ENCODE measurements around the gene ABCD1.

Gene ABCD1

DNA sequence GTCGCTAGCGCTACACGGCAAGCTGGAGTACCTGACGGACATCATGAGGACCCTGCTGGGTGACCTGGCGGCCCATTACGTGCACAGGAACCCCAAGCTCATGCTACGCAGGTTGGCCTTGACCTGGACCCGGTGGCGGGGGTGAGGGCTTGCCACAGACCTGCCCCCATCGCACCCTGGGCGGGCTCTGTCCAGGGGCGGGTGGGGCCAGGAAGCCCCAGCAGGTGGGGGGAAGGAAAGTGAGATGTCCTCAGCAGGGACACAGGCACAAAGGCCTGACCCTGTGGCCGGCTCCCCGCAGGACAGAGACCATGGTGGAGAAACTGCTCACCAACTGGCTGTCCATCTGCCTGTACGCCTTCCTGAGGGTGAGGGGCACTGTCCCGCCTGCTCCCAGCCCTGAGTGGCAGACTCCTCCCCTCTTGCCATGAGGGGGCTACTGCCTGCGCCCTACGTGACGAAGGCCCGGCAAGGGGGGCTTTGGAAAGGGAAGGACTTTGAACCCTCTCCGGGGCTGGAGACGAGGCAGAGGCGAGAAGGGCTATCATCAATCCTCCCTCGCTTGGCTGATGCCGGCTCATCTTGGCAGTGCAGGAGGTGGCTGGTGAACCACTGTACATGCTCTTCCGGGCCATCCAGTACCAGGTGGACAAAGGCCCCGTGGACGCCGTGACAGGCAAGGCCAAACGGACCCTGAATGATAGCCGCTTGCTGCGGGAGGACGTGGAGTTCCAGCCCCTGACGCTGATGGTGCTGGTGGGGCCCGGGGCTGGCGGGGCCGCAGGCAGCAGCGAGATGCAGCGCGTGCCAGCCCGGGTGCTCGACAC lies 50.9 kb downstream of the ABCD1 start:
- no peak for DNase-seq

DNA sequence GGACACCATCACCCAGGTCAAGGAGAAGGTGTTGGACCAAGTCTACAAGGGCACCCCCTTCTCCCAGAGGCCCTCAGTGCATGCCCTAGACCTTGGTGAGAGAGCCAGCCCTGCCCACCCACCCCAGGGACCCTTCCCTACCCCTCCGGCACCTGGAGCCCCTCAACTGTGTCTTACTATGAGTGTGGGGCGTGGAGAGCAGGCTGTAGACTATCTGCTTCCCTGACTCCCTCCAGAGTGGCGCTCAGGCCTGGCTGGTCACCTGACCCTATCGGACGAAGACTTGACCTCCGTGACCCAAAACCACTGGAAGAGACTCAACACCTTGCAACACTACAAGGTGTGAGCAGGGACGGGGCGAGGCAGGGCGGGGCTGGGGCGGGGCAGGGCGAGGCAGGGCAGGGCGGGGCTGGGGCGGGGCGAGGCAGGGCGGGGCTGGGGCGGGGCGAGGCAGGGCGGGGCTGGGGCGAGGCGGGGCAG lies 51.5 kb downstream of the ABCD1 start:
- DNase-seq = no peak

DNA sequence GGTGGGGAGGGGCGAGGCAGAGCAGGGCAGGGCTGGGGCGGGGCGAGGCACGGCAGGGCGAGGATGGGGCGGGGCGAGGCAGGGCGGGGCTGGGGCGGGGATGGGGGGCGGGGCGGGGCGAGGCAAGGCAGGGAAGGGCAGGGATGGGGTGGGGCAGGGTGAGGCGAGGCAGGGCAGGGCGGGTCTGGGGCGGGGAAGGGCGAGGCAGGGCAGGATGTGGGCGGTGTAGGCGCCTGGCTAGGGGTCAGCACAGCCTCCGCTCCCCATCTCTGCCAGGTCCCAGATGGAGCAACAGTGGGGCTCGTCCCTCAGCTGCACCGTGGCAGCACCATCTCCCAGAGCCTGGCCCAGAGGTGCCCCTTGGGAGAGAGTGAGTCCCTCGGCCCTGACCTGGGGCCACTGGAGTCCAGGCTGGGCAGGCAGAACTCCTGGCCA lies 52.0 kb downstream of the ABCD1 start:
- no peak for DNase-seq

DNA sequence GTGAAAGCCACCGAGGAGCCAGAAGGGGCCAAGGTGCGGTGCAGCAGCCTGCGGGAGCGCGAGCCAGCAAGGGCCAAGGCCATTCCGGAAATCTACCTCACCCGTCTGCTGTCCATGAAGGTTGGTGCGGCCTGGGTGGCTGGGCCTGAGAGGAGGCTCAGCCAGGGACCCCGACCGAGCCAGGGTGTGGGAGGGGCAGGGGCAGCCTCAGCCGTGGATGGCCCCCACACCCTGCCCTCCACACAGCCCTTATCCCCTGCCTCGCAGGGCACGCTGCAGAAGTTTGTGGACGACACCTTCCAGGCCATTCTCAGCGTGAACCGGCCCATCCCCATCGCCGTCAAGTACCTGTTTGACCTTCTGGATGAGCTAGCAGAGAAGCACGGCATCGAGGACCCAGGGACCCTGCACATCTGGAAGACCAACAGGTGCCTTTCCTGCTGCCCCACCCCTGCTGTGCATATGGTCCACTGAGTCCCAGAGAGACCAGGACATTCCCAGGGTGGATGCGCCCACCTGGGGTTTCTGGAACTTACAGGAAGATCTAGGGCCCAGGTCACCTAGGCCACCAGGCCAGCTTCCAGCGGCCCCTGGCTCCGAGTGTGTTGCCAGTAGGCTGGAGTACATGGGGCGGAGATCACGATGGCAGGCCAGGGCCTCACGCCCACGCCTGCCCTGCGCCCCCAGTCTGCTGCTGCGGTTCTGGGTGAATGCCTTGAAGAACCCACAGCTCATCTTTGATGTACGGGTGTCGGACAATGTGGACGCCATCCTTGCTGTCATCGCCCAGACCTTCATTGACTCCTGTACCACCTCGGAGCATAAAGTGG lies 52.8 kb downstream of the ABCD1 start:
- no peak for DNase-seq

DNA sequence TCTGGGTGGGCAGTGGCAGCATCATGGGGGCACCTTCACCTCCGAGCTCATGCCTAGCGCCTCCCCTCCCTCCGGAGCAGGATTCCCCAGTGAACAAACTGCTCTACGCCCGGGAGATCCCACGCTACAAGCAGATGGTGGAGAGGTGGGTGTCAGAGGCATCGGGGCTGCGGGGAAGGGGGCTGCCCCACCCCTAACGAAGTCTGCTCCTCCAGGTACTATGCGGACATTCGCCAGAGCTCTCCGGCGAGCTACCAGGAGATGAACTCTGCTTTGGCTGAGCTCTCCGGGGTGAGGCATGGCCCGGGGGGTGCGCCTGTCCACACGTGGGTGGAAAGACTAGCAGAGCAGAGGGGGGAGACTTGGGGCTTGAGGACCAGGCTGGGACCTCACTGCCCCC lies 53.5 kb downstream of the ABCD1 start:
- no peak for DNase-seq

DNA sequence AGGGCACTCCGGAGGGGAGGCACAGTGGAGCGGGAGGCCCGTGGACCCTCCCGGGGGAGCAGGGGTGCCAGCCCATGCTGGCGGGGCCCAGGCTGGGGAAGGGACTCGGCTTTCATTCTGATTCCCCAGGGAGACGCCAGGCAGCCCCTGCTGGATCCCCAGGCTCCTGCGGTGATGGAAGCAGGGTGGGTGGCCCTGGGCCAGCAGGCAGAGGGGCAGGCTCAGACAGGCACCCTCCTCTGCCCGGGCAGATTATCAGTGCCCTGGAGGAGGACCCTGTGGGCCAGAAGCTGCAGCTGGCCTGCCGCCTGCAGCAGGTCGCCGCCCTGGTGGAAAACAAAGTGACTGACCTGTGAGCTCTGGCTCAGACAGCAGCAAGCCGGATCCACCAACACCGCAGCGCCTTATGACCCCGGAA lies 54.0 kb downstream of the ABCD1 start:
- DNase-seq = no peak

DNA sequence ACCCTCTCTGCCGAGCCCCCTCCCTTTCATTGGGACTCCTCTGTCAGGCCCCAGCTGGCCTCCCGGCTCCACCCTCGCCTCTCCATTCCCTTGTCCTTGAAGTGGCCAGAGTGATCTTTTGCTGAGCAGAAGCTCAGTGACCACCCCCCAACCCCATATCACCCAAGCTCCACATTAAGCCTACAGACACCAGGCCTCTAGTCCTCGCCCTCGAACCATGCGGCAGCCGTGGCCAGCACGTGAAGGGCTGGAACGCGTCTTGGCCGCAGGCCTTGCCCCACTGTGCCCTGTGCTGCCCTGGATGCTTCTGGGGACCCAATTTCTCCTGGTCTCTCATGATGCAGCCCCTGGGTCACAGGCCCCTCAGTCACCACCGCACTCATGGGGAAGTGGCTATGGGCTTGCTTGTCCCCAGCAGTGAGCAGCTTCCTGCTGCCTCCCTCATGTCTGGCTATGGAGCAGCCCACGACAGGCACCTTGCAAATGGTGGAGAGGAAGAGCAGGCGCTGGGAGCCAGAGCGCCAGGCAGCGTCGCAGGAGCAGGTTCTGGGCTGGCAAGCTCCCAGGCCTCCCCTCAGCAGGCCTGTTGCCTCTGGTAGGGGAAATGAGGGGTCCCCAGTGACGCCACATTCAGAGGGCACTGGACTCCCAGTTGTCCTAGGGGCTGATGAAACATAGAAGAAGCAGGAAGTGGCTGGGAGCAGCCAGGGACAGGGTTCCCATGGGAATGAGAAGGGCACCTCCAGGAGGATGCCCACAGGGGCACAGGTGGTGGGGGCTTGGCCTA lies 55.4 kb downstream of the ABCD1 start:
- no peak for DNase-seq

DNA sequence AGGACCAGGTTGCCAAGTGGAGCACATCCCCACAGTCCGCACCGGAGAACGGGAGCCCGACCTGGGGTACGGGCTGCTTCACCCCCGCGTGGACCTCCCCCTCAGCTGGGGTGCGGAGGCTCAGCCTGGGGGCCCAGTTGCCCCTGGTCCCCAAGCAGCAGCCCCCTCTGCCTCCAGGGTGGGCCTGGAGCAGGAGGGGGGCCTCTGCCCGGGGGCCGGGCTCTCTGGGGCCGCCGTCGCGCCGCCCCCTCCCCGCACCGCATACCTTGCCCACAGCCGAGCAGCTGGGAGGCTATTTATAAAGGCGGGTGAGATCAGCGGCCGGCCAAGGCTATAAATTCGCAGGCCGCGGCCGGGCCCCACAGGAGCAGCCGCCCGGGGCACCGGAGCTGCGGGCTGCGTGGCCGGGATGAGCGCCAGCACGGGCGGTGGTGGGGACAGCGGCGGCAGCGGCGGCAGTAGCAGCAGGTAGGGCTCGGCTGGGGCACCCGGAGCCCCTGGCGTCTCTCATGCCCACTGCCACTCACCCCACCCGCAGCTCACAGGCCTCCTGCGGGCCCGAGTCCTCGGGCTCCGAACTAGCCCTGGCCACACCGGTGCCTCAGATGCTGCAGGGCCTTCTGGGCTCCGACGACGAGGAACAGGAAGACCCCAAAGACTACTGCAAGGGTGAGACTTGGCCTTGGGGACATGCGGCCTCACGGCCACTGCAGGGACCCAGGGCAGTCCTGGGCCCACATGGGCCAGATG lies 56.2 kb downstream of the ABCD1 start, which contains the start of gene SRPK3:
TSS of gene SRPK3 (plus strand) at position 364 of the 750 bp plus-strand sequence. CDS start at position 410, 46 bp downstream.
- no peak for DNase-seq

DNA sequence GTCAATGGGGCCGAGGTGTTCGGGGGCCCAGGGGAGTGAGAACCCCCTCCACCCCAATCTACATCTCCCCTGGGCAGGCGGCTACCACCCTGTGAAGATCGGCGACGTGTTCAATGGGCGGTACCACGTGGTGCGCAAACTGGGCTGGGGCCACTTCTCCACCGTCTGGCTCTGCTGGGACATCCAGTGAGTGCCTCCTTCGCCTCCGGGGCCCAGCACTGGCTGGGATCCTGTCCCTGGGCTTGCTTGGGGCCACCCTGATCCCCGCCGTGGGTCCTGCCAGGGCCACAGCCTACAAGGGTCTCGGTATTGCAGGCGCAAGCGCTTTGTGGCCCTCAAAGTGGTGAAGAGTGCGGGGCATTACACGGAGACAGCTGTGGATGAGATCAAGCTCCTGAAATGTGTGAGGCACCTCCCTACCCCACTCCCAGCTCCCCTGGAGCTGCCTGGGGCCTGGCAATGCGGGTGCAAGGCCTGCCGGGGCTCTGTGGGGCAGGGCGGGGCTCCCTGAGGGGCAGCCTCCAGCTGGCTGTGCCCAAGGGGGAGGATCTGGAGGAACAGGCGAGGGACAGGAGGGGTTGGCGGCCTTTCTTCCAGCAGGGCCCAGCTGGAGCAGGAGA lies 56.9 kb downstream of the ABCD1 start:
- no peak for DNase-seq

DNA sequence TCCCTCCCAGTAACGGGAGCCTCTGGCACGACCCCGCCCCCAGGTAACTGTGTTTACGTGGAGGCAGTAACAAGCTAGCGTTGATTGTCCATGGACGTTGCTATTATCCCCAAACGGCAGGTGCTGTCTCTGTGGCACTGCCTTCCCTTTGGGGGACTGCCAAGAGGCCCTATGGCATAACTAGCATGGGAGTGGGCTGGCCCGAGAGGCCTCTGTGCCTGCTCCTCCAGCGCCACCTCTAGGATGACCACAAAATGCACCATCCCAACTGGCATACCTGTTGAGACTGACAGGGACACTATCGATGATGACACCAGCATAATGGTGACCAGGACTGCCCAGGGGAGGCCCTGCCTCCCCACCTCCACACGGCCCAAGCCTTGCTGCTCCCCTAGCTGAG lies 57.7 kb downstream of the ABCD1 start:
- DNase-seq = no peak

DNA sequence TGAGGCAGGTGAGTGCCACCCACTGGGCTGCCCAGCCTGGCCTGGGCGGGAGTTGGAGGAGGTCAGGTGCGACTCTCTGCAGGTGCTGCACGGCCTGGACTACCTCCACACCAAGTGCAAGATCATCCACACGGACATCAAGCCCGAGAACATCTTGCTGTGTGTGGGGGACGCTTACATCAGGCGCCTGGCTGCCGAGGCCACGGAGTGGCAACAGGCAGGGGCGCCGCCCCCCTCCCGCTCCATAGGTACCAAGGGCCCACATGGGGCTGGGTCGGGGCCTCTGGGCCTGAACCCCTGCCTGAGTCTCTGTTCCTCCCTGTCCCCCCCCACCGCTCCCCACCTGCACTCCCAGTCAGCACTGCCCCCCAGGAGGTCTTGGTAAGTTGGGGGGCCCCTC lies 58.2 kb downstream of the ABCD1 start:
- DNase-seq = no peak

DNA sequence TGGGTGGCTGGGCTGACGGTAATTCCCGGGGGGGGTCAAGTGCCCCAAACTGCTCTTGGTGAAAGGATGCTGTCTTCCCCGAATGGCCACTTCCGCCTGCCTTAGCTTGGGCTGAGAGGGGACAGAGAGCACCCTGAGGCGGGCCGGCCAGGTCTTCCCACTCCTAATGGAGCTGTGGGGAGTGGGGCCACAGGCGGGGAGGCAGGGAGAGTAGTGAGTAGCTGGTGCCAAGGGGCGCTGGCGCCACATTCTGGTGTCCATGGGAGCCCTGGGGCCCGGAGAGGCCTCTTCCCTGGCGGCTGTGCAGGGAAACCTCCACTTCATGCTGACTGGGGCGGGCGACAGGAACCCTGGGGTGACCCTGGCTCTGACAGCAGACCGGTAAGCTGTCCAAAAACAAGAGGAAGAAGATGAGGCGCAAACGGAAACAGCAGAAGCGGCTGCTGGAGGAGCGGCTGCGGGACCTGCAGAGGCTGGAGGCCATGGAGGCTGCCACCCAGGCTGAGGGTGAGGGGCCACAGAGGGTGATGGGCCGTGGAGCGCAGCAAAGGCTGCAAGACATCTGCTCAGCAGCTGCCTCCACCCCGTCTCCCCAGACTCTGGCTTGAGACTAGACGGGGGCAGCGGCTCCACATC lies 58.8 kb downstream of the ABCD1 start:
- no peak for DNase-seq

DNA sequence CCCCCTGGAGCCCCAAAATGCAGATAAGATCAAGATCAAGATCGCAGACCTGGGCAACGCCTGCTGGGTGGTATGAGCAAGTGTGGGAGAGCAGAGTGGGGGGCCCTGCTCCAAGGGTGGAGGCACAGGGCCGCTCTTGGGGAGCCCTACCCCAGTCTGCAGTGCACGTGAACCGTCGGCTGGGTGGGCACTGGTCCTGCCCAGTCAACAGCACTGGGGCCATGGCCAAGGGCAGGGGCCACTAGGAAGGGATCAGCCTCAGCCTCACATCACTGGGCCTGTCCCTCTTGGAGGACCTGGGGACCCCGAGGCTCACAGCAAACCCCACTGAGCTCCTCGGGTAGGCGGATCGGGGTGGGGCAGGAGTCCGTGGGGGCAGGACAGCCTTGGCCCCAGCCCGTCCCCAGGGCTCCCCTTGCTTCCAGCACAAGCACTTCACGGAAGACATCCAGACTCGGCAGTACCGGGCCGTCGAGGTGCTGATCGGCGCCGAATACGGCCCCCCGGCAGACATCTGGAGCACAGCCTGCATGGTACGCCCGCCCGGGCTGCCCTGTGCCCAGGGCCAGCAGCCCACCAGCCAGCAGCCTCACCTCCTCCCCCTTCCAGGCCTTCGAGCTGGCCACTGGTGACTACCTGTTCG lies 59.8 kb downstream of the ABCD1 start:
- no peak for DNase-seq

DNA sequence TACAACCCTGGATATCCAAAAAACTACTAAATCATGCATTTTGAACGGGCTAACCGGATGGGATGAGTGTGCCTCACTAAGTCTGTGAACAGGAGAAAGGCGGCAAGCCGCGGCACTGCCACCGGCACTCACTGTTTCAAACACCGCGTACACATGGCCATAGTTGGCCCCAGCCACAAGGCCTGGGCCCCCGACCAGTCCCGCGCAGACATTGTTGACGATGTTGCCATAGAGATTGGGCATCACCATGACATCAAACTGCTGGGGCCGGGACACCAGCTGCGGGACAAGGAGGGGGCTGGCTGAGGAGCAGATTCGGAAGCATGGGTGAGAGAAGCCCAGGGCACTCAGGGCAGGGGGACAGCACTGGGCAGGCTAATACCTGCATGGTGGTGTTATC lies 62.0 kb downstream of the ABCD1 start:
- DNase-seq = no peak

DNA sequence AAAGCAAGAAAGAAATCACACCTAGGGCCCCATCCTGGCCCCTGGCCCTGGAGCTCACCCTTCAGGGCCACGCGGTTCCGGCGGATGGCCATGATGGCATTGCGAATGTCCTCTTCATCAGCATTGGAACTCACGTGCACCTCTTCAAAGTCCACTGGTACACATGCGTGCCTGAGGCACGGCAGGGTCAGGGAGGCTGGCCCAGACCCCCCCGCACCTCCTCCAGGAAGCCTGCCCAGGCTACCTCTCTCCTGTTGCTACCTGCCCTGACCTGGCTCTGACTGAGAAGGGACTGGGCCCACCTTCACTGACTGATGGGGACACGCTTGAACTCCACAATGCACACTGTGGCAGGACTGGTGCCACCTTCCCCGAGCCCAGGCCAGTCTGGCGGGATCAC lies 65.0 kb downstream of the ABCD1 start:
- no peak for DNase-seq

DNA sequence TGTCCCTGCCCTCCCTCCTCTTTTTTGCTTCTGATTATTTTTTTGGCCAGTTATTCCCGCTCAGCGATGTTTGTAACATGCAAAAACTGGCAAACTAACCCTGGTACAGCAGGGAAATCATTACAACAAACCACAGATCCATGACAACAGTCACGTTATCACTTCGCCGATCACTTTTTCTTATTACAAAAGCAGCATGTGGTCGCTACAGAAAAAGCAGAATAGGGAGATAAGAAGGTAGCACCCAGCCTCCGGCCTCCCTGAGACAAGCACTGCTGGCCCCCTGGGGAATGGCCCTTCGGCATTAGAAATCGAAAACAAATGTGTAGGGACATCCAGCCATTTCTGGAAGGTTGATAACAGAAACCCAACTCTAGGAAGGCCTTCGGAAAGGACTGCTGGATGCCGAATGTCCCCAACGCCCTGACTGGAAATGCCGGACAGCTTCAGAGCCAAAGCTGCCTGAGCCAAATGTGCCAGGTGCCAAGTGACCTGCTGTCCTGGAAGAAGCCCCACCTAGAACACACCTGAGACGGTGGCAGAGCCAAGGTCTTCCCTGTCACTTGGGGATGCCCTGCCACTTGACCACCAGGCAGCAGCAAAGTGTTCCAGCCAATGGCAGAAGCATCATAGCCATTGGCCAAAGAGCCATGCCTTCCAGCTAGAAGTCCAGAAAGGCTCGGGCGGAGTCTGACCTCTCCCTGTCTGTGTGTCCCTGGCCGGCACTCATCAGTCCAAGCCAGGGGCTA lies 66.6 kb downstream of the ABCD1 start:
- DNase-seq = no peak

DNA sequence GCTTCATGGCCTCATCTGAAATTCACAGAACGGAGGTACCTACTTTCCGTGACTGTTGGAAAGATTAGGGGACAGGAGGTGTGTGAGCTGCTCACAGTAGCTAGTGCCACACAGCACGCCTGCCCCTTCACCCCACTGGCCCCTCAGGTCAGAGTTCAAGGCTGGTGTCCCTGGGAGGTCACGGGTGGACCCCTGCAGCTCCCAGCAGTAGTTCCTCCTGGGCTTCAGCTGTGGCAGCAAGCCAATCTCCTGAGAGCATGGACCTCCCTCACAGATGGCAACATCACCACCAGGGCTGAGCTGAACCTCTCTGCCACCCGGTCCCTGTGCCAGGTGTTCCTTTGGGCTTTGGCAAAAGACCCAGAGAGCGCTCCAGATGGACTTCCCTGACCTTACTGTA lies 67.7 kb downstream of the ABCD1 start:
- DNase-seq = no peak

DNA sequence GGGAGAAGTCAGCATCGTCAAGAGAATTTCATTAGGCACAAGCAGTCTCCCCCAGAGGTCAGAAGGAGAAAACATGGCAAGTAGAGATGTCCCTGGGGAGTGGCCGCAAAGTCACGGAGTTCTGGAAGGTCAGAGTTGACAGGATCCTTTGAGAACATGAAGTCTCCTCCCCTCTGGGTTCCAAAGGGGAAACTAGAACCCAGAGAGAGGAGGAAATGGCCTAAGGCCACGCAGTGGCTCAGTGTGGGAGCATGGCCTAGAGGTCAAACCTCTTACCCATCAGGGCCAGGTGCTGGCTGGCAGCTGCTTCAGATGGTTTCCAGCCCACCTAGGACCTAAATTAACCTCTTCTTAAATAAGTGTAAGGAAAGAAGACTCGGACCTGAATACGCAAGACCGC lies 68.6 kb downstream of the ABCD1 start:
- DNase-seq = no peak
